Neural progenitor cell (in vitro differentiated cells): ENCODE data around the gene ASPDH. TPM values are rescaled to one million over a fixed set of nuclear protein-coding genes. Genes with fewer than 3 reads are reported as not detected.

Source experiments
- DNase-seq: peaks from one replicate; pipeline ENCODE4 v3.0.0-alpha.2; 2016; ENCODE audit warnings: low spot score
- H2AFZ ChIP-seq: fragments of 200-600 bp; sonication (generic); replicated peaks from 2 replicates; pipeline ENCODE4 v1.6.1; 2016; ENCODE audit warnings: antibody characterized with exemption
- H3F3A ChIP-seq: fragments of 200-600 bp; sonication (generic); 2 replicates; pipeline ENCODE4 v1.6.1; 2016; ENCODE audit warnings: antibody characterized with exemption, low read depth
- H3K27ac ChIP-seq: fragments of 200-600 bp; sonication (generic); 2 replicates; pipeline ENCODE4 v1.5.1; 2016; ENCODE audit warnings: mild to moderate bottlenecking
- H3K27me3 ChIP-seq: fragments of 200-600 bp; sonication (generic); 2 replicates; pipeline ENCODE4 v1.6.1; 2016; ENCODE audit warnings: mild to moderate bottlenecking, moderate library complexity
- H3K36me3 ChIP-seq: fragments of 200-600 bp; sonication (generic); 2 replicates; pipeline ENCODE4 v1.5.1; 2016
- H3K4me1 ChIP-seq: fragments of 200-600 bp; sonication (generic); 2 replicates; pipeline ENCODE4 v1.6.1; 2016; ENCODE audit warnings: mixed run types
- H3K4me2 ChIP-seq: fragments of 200-600 bp; sonication (generic); 2 replicates; pipeline ENCODE4 v1.6.1; 2016
- H3K4me3 ChIP-seq: fragments of 200-600 bp; sonication (generic); 2 replicates; pipeline ENCODE4 v1.5.1; 2016
- H3K79me2 ChIP-seq: fragments of 200-600 bp; sonication (generic); 2 replicates; pipeline ENCODE4 v1.6.1; 2016; ENCODE audit warnings: low read depth
- H3K9ac ChIP-seq: fragments of 200-600 bp; sonication (generic); 2 replicates; pipeline ENCODE4 v1.6.1; 2016
- H3K9me3 ChIP-seq: fragments of 200-600 bp; sonication (generic); 2 replicates; pipeline ENCODE4 v1.5.1; 2016; ENCODE audit warnings: low read depth
- H4K20me1 ChIP-seq: fragments of 200-600 bp; sonication (generic); 2 replicates; pipeline ENCODE4 v1.6.1; 2016; ENCODE audit warnings: low read depth
- H3K27ac Mint-ChIP-seq: 3 replicates; pipeline ENCODE4 v1.8.0; 2021; ENCODE audit warnings: mixed read lengths
- H3K27me3 Mint-ChIP-seq: 2 replicates; pipeline ENCODE4 v1.8.0; 2022; ENCODE audit warnings: low read depth, mild to moderate bottlenecking, inconsistent platforms, moderate library complexity, mixed read lengths; ENCODE audit not compliant: insufficient read depth
- H3K36me3 Mint-ChIP-seq: 3 replicates; pipeline ENCODE4 v1.8.0; 2021; ENCODE audit warnings: mixed read lengths
- H3K4me1 Mint-ChIP-seq: 3 replicates; pipeline ENCODE4 v1.8.0; 2021; ENCODE audit warnings: mixed read lengths
- H3K4me3 Mint-ChIP-seq: 3 replicates; pipeline ENCODE4 v1.8.0; 2021; ENCODE audit warnings: mild to moderate bottlenecking, moderate library complexity, mixed read lengths
- H3K9me3 Mint-ChIP-seq: 3 replicates; pipeline ENCODE4 v1.8.0; 2020; ENCODE audit warnings: mixed read lengths
- EZH2 ChIP-seq: fragments of 200-600 bp; sonication (generic); IDR thresholded peaks from 2 replicates; pipeline ENCODE4 v1.6.1; 2017; ENCODE audit warnings: antibody characterized with exemption, mild to moderate bottlenecking, moderate library complexity
- EZH2phosphoT487 ChIP-seq: fragments of 200-600 bp; sonication (generic); IDR thresholded peaks from 2 replicates; pipeline ENCODE4 v1.6.1; 2017; ENCODE audit warnings: antibody characterized with exemption
- total RNA-seq: library from RNA; depleted of rRNA; stranded (reverse); fragments of >200 nt; gene quantifications from 2 replicates; pipeline ENCODE4 v1.2.3, GENCODE V29; 2015; ENCODE audit warnings: low replicate concordance
- TF ChIP-seq, protein P1 (sequence below): fragments of 200-600 bp; sonication (generic); IDR thresholded peaks from 2 replicates; pipeline ENCODE4 v1.5.1; 2017; ENCODE audit warnings: antibody characterized with exemption, mild to moderate bottlenecking

ASPDH gene
- total RNA-seq, 1 donor from 2014 or later = not detected

DNA sequence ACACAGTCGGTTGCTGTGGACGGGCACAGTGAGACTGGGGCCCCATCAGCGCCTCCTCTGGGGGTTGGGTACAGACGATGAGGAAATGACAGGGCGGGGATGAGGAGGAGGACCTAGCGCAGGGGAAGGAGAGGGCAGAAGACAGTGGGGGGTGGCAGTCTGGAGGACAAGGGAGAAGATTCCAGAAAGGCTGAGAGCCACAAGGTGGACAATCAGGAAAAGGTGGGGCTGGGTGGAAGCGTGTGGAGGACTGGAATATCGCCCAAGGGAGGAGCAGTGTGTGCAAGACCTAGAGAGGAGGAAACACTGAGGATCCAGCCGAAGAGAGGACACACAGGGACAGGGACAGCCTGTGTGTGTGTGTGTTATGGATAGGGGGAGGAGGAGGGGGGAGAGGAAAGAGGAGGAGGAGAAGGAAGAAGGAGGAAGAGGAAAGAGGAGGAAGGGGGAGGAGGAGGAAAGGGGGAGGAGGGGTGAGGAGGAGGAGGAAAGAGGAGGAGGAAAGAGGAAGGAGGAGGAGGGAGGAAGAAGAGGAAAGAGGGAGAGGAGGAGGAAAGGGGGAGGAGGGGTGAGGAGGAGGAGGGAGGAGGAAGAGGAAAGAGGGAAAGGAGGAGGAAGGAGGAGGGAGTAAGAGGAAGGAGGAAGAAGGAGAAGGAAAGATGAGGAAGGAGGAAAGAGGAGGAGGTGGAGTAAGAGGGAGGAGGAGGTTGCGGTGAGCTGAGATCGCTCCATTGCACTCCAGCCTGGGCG lies 21.2 kb downstream of the ASPDH start:
- Histone ChIP-seq H3K4me2 (no peak overlapping the region), H3K9ac (no peak overlapping the region), H3F3A (no peaks in the 10 kb centered on the region), H3K36me3 (no peaks in the 10 kb centered on the region), H3K27ac (no peak overlapping the region), H3K4me3 (no peak overlapping the region), H4K20me1 (no peaks in the 10 kb centered on the region), H3K9me3 (no peaks in the 10 kb centered on the region), H3K79me2 (no peaks in the 10 kb centered on the region), H2AFZ (no peak overlapping the region), H3K4me1 (peaks cover 7% of the 10 kb centered on the region), H3K27me3 (peaks cover 87% of the 10 kb centered on the region)
- H3K36me3 Mint-ChIP-seq = peaks cover 7% of the 10 kb centered on the region
- no peak overlapping the region for H3K4me3 Mint-ChIP-seq
- peaks cover 31% of the 10 kb centered on the region for H3K27me3 Mint-ChIP-seq
- H3K9me3 Mint-ChIP-seq = peaks cover 7% of the 10 kb centered on the region
- peaks cover 33% of the 10 kb centered on the region for H3K4me1 Mint-ChIP-seq
- peak; percentile 24 for DNase-seq
- no peak overlapping the region for H3K27ac Mint-ChIP-seq
- TF ChIP-seq EZH2 (no peak), EZH2phosphoT487 (no peak)
- TF ChIP-seq, protein P1, sequence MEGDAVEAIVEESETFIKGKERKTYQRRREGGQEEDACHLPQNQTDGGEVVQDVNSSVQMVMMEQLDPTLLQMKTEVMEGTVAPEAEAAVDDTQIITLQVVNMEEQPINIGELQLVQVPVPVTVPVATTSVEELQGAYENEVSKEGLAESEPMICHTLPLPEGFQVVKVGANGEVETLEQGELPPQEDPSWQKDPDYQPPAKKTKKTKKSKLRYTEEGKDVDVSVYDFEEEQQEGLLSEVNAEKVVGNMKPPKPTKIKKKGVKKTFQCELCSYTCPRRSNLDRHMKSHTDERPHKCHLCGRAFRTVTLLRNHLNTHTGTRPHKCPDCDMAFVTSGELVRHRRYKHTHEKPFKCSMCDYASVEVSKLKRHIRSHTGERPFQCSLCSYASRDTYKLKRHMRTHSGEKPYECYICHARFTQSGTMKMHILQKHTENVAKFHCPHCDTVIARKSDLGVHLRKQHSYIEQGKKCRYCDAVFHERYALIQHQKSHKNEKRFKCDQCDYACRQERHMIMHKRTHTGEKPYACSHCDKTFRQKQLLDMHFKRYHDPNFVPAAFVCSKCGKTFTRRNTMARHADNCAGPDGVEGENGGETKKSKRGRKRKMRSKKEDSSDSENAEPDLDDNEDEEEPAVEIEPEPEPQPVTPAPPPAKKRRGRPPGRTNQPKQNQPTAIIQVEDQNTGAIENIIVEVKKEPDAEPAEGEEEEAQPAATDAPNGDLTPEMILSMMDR = no peak

DNA sequence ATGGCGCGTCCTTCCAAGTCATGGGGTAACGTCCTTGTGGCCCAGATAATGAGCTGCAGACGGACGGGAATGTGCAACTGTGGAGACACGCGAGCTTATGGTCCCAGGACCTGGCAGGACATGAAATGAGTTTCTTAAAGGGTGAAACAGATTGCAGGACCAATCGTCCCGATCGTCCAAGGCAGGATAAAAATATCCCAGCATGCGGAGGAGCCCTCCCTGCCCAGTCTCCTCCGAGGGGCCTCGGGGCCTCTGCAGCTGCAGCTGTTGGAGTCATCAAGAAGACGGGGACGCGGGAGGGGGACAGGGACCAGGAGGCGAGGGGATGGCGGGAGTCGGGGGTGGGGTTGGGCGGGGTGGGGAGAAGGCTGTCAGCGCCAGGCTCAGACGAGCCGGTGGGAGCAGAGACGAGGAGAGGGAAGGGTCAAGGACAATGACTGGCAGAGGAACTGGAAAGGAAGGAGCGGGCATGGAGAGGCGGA lies 22.7 kb downstream of the ASPDH start:
- Histone ChIP-seq H3K36me3 (no peaks in the 10 kb centered on the region), H3K27me3 (peaks cover 91% of the 10 kb centered on the region), H3F3A (peaks cover 5% of the 10 kb centered on the region), H2AFZ (no peak overlapping the region), H3K4me1 (no peaks in the 10 kb centered on the region), H3K9me3 (peaks cover 8% of the 10 kb centered on the region), H3K4me2 (no peak overlapping the region), H3K27ac (no peak overlapping the region), H4K20me1 (no peaks in the 10 kb centered on the region), H3K9ac (no peak overlapping the region), H3K4me3 (no peak overlapping the region), H3K79me2 (no peaks in the 10 kb centered on the region)
- Mint-ChIP-seq H3K27ac (no peak overlapping the region), H3K9me3 (peaks cover 16% of the 10 kb centered on the region), H3K4me1 (peaks cover 36% of the 10 kb centered on the region), H3K27me3 (peaks cover 29% of the 10 kb centered on the region), H3K36me3 (peaks cover 12% of the 10 kb centered on the region), H3K4me3 (peak overlapping the region; percentile 1)
- TF ChIP-seq EZH2 = no peak
- TF ChIP-seq EZH2phosphoT487 = no peak
- TF ChIP-seq, protein P1 = no peak
- DNase-seq = no peak

DNA sequence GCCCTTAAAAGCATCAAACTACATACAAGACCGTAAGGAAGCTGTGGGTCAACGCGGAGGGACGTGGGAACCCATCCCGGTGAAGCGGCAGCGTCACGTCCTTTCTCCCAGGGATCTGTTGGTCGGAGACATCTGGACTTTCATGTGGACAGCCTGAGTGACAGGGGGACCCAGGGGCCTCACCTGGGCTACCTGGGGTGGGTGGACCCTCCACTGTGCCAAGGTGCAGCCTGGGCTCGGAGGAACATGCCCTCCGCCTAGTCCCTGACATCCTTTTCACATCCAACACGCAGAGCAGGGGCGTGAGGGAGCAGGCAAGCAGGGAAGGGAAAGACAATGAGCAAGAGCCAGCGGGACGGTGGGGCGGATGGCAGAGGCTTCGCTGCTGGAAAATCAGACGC lies 23.3 kb downstream of the ASPDH start:
- no peak overlapping the region for H2AFZ ChIP-seq
- peaks cover 36% of the 10 kb centered on the region for H3K4me1 Mint-ChIP-seq
- H3K79me2 ChIP-seq = no peaks in the 10 kb centered on the region
- H3K9me3 ChIP-seq = peaks cover 9% of the 10 kb centered on the region
- no peaks in the 10 kb centered on the region for H4K20me1 ChIP-seq
- H3F3A ChIP-seq = peaks cover 5% of the 10 kb centered on the region
- peaks cover 27% of the 10 kb centered on the region for H3K27me3 Mint-ChIP-seq
- H3K4me3 ChIP-seq = no peak overlapping the region
- peak overlapping the region; percentile 14 for H3K4me3 Mint-ChIP-seq
- H3K36me3 Mint-ChIP-seq = peaks cover 17% of the 10 kb centered on the region
- TF ChIP-seq EZH2 = no peak
- TF ChIP-seq, protein P1 = no peak
- TF ChIP-seq EZH2phosphoT487 = no peak
- H3K9me3 Mint-ChIP-seq = peaks cover 21% of the 10 kb centered on the region
- H3K4me1 ChIP-seq = no peaks in the 10 kb centered on the region
- H3K27ac Mint-ChIP-seq = no peak overlapping the region
- DNase-seq = no peak
- no peak overlapping the region for H3K4me2 ChIP-seq
- H3K27me3 ChIP-seq = peaks cover 91% of the 10 kb centered on the region
- H3K9ac ChIP-seq = no peak overlapping the region
- no peaks in the 10 kb centered on the region for H3K36me3 ChIP-seq
- no peak overlapping the region for H3K27ac ChIP-seq
